Kidney capillary endothelial cell (primary cell): ENCODE measurements around the gene AZIN2.
"Not testable (repeated sequence)": the region's sequence is repeated elsewhere in the genome, so short reads cannot be mapped to it uniquely, and the experiment has no call there.

Source experiments
- DNase-seq: peaks from one replicate; pipeline ENCODE4 v3.0.0-alpha.2; 2018; ENCODE audit warnings: low spot score

The AZIN2 gene

GRCh38 chr1:33080885-33081553, at the start of gene AZIN2:
TSS of gene AZIN2 (plus strand) at chr1:33081153. CDS start at chr1:33082250, 1,097 bp downstream.
- DNase-seq, result peak; percentile 85

- DNase-seq, result no peak
Observed at GRCh38 chr1:33031506-33031905, 49.4 kb upstream of the AZIN2 start.

GRCh38 chr1:33032126-33032869, 48.7 kb upstream of the AZIN2 start:
- DNase-seq, result no peak

GRCh38 chr1:33036051-33036525, 44.9 kb upstream of the AZIN2 start:
- peak; percentile 7 for DNase-seq

GRCh38 chr1:33036526-33037503, 44.1 kb upstream of the AZIN2 start, which contains the start of gene AK2:
TSS of gene AK2 (minus strand) at chr1:33036883. CDS start at chr1:33036828, 55 bp downstream.
- peak; percentile 99 for DNase-seq

GRCh38 chr1:33039840-33040239, 41.1 kb upstream of the AZIN2 start:
- no peak for DNase-seq

- no peak for DNase-seq
Observed at GRCh38 chr1:33041026-33041425, 39.9 kb upstream of the AZIN2 start.

GRCh38 chr1:33042831-33043230, 38.1 kb upstream of the AZIN2 start:
- DNase-seq, result no peak

- DNase-seq, result no peak
Observed at GRCh38 chr1:33043267-33044092, 37.5 kb upstream of the AZIN2 start.

GRCh38 chr1:33045246-33045645, 35.7 kb upstream of the AZIN2 start:
- DNase-seq, result no peak

GRCh38 chr1:33045814-33046213, 35.1 kb upstream of the AZIN2 start:
- no peak for DNase-seq

GRCh38 chr1:33046234-33046633, 34.7 kb upstream of the AZIN2 start:
- DNase-seq, result not testable (repeated sequence)

- DNase-seq, result no peak
Observed at GRCh38 chr1:33047290-33047689, 33.7 kb upstream of the AZIN2 start.

- no peak for DNase-seq
Observed at GRCh38 chr1:33047839-33048305, 33.1 kb upstream of the AZIN2 start.

GRCh38 chr1:33048426-33048825, 32.5 kb upstream of the AZIN2 start:
- no peak for DNase-seq

- no peak for DNase-seq
Observed at GRCh38 chr1:33049371-33049770, 31.6 kb upstream of the AZIN2 start.

- no peak for DNase-seq
Observed at GRCh38 chr1:33050221-33051076, 30.5 kb upstream of the AZIN2 start.

GRCh38 chr1:33055210-33056008, 25.5 kb upstream of the AZIN2 start:
- peak; percentile 83 for DNase-seq

- no peak for DNase-seq
Observed at GRCh38 chr1:33056426-33056825, 24.5 kb upstream of the AZIN2 start.
